TTC549 (cell line): ENCODE results near the gene PHOSPHO1.
"Not testable (repeated sequence)": the region's sequence is repeated elsewhere in the genome, so short reads cannot be mapped to it uniquely, and the experiment has no call there.

Source experiments
- FAIRE-seq: peaks from 2 replicates; lab custom pipeline; 2012; peaks lifted over from hg19 to GRCh38; lab: Jason Lieb, UNC

Gene PHOSPHO1

DNA sequence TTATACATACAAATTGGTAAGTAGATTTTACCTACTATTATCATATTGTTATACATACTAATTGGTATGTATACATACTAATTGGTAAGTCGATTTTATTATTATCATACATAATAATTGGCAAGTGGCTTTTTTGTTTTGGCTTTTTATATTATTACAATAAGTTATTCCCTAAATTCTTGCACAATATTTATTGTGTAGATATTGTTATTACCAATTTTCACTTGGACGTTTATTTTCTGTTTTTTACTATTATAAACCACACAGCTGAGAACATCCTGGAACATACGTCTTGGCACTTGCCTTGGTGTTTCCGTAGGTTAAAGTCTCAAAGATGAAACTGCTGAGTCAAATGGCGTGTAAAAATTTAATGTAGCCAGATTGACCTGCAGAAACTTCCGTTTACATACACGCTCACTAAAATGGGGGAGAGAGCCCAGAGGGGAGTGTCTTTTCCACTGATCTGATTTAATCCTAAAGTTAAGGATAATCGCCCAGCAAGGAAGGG lies 39.1 kb downstream of the PHOSPHO1 start:
- no peak for FAIRE-seq

DNA sequence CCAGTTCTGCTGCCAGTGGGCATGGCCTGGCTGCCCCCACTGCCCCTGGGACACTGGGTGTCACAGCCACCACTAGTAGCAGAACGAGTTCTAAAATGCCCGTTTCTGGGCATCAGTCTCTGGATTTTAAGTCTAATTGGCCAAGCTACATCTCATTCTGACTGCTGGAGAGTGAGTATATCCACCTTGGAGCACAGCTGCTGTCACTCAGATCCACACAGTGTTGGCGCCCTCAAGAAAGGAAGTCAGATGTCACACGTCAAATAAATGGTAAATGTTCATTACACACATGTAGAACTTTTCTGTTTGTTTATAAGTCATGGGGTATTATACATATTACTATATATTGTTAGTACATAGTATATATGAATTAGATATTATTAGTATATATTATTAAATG lies 39.7 kb downstream of the PHOSPHO1 start:
- no peak for FAIRE-seq

- FAIRE-seq = no peak
These were observed 43.3 kb downstream of the PHOSPHO1 start for GRCh38 chr17:49187301-49187700.

DNA sequence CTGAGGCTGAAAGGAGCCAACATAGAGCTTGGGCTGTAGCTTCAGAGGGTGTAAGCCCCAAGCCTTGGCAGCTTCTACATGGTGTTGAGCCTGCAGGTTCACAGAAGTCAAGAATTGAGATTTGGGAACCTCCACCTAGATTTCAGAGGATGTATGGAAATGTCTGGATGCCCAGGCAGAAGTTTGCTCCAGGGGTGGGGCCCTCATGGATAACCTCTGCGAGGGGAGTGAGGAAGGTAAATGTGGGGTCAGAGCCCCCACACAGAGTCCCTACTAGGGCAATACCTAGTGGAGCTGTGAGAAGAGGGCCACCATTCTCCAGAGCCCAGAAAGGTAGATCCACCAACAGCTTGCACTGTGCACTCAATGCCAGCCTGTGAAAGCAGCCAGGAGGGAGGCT lies 45.2 kb downstream of the PHOSPHO1 start:
- FAIRE-seq = not testable (repeated sequence)

DNA sequence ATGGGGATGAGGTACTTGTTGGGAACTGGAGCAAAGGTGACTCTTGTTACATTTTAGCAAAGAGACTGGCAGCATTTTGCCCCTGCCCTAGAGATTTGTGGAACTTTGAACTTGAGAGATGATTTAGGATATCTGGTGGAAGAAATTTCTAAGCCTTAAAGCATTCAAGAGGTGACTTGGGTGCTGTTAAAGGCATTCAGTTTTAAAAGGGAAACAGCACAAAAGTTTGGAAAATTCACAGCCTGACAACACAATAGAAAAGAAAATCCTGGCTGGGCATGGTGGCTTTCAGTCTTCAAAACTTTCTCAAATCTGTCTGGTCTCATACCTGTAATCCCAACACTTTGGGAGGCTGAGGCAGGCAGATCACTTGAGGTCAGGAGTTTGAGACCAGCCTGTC lies 46.1 kb downstream of the PHOSPHO1 start:
- FAIRE-seq = not testable (repeated sequence)

GRCh38 chr17:49183801-49184200 lies 46.8 kb downstream of the PHOSPHO1 start:
- FAIRE-seq = no peak

- FAIRE-seq = no peak
These were observed 47.2 kb downstream of the PHOSPHO1 start for GRCh38 chr17:49183341-49183740.

GRCh38 chr17:49180998-49181635 lies 49.5 kb downstream of the PHOSPHO1 start:
- no peak for FAIRE-seq

DNA sequence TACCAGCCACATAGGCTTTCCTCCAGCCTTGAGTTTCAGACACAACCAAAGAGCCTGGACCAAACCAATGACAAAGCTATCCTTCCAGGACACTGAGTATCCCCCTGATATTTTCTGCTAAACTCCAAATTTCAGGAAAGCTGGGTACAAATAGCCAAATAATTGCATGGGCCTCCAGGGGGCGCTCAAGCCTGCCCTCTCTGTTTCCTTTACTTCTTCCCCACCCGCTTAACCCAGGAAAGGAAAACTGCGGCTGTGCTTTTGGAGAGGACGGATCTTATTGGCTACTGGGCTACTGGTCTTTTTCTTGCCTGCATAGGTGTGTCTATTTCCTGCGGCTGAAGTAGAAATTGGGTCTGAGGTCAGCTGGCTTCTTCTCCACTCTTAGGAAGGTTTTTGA lies 50.3 kb downstream of the PHOSPHO1 start:
- no peak for FAIRE-seq

DNA sequence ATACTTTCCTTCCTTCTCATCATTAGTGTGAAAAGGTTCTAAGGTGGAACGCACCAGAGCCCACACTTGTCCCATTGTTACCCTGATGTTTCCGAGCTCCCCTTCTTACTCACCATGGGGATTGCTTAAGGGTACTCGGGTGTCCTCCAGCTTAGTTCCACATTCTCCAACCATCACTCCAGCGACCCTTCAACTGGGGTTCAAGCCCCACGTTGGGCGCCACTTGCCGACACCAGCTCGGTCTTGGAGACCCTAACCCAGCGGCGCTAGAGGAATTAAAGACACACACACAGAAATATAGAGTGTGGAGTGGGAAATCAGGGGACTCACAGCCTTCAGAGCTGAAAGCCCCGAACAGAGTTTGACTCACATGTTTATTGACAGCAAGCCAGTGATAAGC lies 54.6 kb downstream of the PHOSPHO1 start:
- FAIRE-seq = not testable (repeated sequence)
